HG03469 (cell line): ENCODE results near the gene SLC36A3.
"Not testable (repeated sequence)": the region's sequence is repeated elsewhere in the genome, so short reads cannot be mapped to it uniquely, and the experiment has no call there.

Experiments used
- ATAC-seq: cut with Tn5 transposase; IDR thresholded peaks from one replicate; pipeline ENCODE4 v1.9.1; 2021; ENCODE audit warnings: mild to moderate bottlenecking, moderate library complexity, moderate number of reproducible peaks; ENCODE audit not compliant: unreplicated experiment

SLC36A3 gene

DNA sequence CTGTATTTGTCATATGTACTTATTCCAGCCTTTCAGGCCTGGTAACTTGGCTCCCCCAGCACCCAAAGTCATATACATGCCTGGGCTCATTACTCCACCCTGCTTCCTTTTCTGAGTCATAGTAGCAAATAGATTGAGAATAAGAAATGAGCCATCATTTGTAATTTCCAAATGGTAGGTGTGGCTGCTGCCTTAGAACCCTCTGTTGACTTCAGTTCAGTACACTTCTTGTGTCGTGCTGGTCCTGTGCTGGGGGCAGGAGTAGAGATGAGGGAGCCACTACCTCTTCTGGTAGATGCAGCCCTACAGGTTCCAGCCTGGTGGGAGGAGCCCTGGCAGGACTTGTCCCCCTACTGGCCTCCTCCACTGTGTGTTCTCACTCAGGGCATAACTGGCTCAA lies 39.5 kb downstream of the SLC36A3 start:
- ATAC-seq: peak; percentile 51

DNA sequence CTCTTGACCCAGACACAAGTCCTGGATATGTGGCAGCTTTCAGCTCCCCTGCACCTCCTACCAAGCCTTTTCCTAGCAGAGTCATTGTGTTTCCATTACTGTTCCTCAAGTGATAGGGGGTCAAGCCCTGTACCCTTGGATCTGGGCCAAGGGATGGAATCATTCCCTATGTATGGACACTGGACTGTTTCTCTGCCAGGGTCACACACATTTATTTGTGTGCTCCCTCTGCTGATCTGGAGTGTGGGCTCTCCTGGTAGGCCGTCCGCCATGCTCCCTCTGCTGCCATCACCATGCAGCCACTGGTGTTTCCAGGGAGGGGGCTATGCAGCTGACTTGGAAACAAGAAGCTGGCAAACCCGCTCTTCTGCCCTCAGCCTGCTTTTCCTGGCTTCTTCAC lies 41.0 kb downstream of the SLC36A3 start:
- no peak for ATAC-seq

DNA sequence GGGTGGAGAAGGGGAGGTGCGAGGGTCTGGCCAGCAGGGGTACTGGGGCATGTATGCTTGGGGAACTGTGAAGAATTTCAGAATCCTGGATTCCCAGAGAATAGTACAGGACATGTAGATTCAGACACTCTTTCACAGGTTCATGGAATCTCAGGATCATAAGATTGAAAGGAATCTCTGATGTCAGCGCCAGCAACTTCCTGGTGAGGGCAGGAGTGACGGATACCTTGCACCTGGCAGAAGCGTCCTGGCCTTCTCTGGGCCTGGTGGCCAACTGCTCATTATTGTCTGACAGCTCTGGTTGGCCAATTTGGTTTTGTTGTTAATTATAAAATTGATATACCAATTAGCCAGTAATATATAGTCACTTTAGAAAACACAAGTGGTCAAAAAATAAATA lies 43.6 kb downstream of the SLC36A3 start:
- no peak for ATAC-seq

DNA sequence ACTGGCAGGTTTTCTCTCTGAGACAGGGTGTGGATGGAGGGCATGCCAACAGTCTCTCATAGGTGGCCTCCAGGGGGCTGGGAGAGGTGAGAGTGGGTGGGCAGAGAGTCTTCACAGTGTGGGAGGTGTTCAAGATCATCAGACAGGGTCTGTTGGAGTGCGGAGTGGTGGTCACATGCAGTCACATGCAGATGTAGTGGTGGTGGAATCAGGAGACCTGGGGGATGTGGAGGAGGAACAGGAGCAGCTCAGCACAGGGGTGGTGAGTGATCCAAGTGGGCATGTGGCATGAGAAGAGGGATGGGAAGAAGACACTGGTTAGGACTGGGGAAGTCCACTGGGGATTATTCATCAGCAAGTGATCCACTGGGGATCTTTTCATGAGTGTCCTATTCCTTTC lies 44.8 kb downstream of the SLC36A3 start:
- no peak for ATAC-seq

DNA sequence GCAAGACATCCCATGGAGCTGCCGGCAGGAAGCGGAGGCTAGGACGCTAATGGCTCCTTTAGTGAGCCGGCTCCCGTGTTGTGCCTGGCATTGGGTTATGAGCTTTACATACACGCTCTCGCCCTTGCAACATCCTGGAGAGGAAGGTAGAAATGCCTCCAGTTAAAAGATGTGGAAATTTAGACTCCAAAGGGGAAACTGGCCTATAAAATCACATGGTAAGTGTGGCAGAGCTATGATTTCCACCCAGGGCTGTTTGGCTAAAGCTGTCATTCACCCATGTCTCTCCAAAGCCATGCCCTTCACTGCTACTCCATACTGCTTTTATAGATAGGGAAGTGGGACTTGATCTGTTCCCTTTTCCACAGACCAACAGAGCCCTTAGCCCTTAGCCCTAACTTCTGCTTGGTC lies 45.4 kb downstream of the SLC36A3 start:
- ATAC-seq: no peak

DNA sequence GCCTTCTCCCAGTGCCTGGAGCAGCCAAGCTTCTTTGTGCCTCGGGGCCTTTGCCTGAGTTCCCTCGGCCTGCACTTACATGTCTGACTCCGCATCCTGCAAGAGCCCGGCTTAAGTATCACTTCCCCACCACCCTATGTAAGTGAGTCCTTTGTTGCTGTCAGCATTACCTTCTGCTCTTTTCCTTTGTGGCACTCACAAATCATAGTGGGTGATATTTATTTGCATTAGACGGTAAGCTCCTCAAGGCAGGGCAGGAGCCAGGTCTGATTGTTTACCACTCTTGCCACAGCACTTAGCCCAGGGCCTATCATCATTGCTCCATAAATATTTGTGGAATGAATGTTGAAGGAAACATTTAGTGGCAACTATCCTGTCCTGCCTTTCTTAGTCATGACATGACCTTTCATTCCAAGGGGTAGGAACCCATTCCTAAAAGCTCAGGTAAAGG lies 45.8 kb downstream of the SLC36A3 start:
- ATAC-seq: no peak

DNA sequence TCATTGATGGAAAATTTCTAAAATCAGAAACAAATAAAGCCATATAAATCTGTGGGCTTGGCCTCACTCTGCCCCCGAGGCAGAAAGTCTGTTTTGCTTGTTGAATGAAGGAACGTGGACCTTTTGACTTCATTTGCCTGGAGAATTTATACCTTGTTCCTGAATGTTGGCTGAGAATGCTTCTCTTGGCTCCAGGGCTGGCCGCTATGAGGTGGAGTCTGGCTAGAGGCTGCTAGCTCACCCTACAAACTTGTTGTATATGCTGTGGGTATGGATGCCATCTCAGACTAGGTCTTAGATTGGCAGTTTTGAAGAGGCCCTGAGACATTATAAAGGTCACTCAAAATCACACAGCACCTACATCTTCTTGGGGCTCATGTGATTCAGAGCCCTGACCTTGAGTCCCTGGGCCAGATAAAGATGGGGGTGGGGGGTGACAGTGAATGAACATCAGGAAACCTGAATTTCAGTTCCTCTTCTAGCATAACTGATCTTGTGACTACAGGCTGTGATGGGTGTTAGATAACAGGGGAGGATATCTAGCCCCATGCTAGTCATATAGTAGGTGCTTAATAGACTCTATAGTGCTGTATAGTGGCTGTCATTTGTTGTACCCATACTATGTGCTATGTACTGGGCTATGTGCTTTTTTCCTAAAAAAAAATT lies 47.8 kb downstream of the SLC36A3 start:
- ATAC-seq: peak; percentile 37

DNA sequence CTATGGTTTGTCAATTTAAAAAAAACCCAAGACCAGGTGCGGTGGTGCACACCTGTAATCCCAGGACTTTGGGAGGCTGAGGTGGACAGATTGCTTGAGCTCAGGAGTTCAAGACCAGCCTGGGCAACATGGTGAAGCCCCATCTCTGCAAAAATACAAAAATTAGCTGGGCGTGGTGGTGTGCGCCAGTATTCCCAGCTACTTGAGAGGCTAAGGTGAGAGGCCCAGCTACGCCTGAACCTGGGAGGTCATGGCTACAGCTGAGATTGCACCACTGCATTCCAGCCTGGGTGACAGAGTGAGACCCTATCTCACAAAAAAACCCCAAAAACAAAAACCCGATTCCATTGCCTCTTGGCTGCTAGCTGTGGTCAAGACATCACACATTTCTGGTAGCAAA lies 48.6 kb downstream of the SLC36A3 start:
- not testable (repeated sequence) for ATAC-seq

DNA sequence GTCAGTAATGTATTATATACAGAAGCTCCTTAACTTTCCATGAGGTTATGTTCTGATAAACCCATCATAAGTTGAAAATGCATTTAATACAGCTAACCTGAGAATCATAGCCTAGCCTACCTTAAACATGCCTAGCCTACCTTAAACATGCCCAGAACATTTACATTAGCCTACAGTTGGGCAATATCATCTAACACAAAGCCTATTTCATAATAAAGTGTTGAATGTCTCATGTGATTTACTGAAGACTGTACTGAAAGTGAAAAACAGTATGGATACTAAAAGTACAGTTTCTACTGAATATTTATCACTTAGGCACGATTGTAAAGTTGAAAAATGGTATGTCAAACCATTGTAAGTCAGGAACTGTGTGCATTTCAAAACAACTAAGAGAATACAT lies 49.0 kb downstream of the SLC36A3 start:
- ATAC-seq: no peak

DNA sequence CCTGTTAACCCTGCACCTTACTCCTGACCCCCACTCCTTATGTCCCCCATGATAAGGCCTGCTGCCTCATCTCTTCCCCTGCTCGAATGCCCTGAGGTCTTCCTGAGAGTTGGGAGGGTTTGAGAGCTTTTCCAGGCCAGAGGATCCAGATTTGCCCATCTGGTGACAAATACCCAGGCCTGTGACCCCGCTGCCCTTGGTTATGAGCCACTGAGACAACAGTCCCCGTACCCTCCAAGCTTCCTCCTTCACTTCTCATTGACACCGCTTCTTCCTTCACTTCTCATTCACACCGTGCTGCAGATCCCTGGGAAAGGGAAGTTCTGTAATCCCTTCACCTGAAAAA lies 50.0 kb downstream of the SLC36A3 start:
- no peak for ATAC-seq

DNA sequence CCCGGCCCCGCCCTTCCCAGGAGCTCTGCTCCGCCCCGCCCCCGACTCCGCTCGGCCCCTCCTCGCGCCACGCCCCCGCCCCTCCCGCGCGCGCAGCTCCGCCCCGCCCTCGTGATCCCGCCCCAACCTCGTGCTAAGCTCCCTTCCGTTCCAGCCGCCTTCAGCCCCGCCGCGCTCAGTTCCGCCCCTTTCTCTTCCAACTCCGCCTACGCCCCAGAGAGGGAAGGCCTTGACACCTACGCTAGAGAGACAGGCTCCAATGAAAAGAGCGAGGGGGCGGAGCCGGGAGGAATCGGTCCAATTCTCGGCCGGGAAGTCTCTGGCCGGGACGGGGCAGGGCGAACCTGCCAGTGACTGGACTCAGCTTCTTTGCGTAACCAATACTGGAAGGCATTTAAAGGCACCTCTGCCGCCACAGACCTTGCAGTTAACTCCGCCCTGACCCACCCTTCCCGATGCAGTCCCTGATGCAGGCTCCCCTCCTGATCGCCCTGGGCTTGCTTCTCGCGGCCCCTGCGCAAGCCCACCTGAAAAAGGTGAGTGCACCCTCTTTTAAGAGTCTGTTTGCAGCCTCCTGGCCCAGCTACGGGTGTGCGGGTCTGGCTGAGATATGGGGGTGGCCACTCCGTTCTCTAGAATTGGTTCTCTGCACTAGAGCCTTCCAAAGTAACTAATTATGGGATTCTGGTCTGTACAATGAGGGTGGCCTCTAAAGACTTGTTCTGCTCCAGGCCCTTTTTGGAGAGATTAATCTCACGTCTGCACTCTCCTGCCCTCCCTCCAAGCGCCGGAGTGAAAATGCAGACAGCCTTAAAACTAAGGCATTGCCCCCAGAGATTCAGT lies 50.6 kb downstream of the SLC36A3 start, which contains the start of gene GM2A:
TSS of gene GM2A (plus strand) at position 424 of the 843 bp plus-strand sequence. CDS start at position 456, 32 bp downstream.
- ATAC-seq: peak; percentile 71

DNA sequence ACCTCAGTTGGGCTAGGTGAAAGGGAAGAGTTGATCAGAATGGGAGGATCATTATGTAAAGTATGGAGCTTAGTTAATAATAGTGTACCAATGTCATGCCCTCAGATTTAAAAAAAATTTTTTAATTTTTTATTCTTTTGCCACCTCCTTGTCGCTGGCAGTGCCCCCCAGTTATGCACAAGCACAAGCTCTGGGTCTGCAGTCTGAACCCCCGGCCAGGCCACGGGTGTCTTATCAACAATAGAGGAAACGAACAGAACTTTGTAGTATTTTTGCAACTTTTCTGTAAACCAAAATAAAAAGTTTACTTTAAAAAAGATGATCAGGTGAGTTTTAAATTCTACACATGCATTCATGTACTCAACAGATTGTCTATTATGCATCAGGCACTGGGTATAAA lies 51.9 kb downstream of the SLC36A3 start:
- ATAC-seq: no peak

DNA sequence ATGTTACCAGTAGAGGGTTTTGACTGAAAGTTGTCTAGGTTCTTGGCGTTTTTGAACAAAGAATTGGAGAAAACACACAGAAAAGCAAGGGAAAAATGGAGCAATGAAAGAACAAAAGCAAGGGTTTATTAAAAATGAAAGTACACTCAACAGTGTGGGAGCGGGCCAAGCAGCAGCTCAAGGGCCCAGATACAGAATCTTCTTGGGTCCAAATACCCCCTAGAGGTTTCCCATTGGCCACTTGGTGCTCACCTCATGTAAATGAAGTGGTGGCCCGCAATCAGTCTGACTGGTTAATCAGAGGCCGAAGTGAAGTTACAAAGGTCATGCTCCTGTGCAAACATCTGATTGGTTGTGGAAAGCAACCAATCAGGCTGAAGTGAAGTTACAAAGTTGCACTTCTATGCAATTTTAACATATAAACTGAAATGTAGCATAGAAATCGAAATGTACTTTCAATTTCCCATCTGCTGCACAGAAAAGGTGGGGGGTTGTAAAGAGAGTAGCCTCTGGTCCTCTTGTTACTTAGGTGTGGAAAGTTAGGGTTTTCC lies 52.5 kb downstream of the SLC36A3 start:
- ATAC-seq: no peak

DNA sequence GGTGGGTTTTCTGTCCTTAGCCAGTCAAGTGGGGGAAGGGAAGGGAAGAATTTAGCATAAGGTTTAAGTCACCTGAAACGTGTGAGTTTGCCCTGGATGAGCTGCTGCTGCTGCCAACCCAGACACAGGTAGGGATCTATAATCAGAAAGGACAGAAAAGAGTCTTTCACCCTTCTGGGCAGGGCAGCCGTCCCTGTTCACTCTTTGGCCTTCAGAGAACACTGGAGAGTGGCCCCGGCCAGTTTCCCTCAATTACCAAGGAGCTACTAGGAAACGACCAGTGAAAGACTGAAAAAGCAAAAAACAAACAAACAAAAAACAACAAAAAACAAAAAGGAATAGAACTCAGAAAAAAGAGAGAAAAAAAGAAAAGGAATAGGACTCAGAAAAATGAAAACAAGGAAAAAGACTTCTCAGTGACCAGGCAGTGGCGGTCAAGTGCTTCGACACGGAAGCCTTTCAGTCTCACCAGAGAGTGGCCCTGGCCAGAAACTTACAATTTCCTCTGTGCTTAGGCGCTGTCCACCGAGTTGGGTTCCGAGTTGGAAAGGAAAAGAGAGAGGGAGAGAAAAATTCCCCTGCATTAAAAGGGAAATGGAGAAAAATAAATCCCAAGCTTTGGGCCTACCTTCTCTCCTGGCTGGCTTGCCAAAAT lies 53.1 kb downstream of the SLC36A3 start:
- ATAC-seq: no peak

DNA sequence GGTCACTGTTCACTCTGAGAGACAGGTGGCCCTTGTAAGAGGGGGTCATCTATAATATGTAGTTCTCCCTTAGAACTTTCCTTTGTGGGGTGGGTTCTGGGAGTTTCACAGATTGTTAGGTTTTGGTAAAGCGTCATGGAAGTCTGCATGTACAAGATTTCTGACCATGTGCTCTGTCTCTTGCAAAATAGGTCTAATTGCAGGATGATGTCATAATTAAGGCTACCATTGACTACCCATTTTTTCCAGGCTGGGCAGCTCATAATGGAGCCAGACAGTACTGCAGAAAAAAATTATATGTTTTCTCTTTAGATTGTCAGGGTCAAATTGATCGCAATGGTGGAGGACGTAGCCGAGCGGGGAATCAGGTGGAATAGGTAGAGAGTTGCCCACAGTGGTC lies 54.3 kb downstream of the SLC36A3 start:
- no peak for ATAC-seq

DNA sequence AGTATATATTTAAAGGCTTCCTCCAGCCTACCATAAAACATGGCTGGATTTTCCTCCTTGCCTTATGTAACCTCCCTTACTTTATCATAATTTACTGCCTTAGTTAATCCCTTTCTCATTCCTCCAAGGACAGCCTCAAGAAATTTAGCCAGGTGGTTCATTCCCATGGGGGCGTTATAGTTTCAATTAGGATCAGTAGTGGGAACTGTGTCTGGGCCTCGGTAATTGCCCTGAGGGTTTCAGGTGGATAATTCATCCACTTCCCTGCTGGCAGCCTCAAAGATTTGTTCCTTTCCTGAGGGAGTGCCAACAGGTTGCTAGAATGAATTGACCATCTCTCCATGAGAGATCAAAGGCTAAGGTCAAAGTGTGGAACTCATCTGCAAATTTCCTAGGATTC lies 54.9 kb downstream of the SLC36A3 start:
- no peak for ATAC-seq

DNA sequence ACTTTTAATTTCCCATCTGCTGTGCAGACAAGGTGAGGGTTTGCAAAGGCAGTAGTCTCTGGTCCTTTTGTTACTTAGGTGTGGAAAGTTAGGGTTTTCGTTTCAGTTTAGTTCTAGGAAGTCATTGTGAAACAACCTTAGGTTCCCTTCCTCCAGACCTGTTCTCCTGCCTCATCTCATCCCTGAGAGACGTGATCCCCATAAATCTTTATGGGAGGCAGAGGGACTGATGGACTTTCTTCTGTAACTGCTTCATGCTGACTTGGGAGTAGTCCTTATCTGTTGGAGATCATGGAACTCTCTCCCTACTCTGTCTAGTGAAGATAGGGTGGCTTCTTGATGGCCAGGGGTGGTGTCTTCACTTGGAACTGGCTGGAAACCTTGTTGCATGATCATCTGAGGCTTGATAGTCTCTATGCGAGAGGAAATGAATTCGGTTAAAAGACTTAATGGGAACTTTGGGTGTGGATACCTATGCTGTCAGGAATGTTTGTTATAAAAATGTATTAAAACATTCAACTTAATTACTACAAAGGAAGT lies 57.8 kb downstream of the SLC36A3 start:
- ATAC-seq: no peak

DNA sequence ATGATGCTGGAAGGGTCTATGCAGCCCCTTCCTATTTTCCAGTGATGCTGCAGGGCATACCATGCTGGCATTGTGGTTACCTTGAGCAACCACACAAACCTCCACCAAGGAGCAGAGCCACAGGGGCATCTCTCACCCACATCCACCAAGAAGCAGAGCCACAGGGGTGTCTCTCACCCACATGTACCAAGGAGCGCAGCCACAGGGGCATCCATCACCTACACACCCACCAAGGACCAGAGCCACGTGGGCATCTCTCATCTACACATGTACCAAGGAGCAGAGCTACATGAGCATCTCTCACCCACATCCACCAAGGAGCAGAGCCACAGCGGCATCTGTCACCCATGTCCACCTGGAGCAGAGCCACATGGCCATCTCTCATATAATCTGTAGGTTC lies 59.4 kb downstream of the SLC36A3 start:
- ATAC-seq: no peak

DNA sequence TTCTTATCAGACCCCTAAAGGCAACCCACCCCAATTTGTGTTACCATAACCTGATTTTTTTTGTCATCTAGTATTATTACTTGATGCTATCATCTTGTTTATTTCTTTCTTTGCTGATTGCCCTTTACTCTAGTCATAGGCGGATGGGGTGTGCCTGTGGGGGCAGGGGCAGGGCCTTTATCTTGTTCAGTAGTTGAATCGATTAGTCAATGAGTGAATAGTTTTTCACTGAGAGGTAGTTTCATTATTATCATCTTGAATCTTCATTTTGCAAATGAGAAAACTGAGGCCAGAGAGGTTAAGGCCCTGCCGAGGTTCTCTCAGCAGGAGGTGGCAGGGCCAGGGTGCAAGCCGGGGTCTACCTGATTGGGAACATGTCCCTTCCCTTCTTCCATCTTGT lies 60.0 kb downstream of the SLC36A3 start:
- ATAC-seq: no peak

DNA sequence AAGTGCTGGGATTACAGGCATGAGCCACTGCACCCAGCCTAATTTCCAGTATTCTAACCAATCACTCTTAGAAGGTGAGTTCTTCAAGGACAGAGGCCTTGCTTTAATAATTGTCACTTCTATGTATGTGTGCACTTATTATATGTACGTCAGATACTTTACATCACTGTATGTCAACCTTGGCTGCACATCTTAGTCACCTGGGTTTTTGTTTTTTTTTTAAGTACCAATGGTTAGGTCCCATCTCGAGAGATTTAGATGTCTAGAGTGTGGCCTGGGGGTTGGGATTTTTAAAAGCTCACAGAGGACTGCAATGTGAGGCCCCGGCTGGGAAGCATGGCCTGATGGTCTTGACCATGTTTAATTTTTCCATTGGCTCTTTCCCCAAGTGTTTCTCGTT lies 60.4 kb downstream of the SLC36A3 start:
- no peak for ATAC-seq

DNA sequence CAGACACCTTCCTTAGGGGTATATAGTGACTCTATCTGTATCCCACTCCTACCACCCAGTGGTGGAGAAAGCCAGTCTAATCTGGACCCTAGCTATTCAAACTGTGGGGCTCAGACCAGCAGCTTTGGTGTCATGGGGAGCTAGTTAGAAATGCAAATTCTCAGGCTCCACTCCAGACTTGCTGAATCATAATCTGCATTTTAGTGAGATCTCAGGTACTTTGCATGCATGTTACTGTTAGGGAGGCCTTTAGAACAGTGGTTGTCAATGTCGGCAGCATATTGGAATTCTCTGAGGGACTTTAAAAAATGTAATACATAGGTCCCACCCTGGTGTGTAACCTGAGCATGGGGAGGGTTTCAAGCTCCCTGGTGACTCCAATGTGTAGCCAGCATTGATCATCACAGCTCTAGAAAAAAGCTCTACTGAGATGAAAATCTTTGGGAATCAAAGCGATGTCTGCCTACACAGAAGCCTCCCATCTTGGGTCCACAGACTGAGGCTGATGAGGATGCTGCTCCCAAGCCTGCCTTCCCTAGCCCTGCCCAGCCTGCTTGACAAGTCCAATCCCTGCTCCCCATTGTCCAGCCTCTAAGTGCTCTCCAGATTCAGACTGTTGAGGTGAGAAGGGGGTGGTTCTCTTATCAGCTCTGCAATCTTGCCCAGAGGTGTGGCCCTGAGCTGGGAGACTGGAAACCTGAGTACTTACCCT lies 62.5 kb downstream of the SLC36A3 start:
- no peak for ATAC-seq
